CD4-positive, alpha-beta T cell treated with Interleukin-17A for 4 hours (primary cell): Measurements from ENCODE around the gene EML6.
"Not testable (repeated sequence)": the region's sequence is repeated elsewhere in the genome, so short reads cannot be mapped to it uniquely, and the experiment has no call there.

Experiments
- DNase-seq: peaks from one replicate; pipeline ENCODE4 v3.0.0-alpha.2; 2020; ENCODE audit warnings: mixed read lengths

The EML6 gene

GRCh38 chr2:54969295-54969939 lies 246.0 kb downstream of the EML6 start:
- DNase-seq: no peak

GRCh38 chr2:54969940-54970338 lies 246.5 kb downstream of the EML6 start:
- DNase-seq: no peak

- DNase-seq: no peak
Measured at GRCh38 chr2:54975175-54975574, 251.7 kb downstream of the EML6 start.

- no peak for DNase-seq
Measured at GRCh38 chr2:54975598-54976492, 252.4 kb downstream of the EML6 start.

GRCh38 chr2:54977149-54977548 lies 253.7 kb downstream of the EML6 start:
- no peak for DNase-seq

- DNase-seq: no peak
Measured at GRCh38 chr2:54979321-54980044, 256.0 kb downstream of the EML6 start.

GRCh38 chr2:54981385-54981784 lies 257.9 kb downstream of the EML6 start:
- DNase-seq: no peak

GRCh38 chr2:54983345-54984220 lies 260.1 kb downstream of the EML6 start:
- DNase-seq: no peak

GRCh38 chr2:54984476-54984875 lies 261.0 kb downstream of the EML6 start:
- no peak for DNase-seq

GRCh38 chr2:54986264-54986663 lies 262.8 kb downstream of the EML6 start:
- DNase-seq: no peak

GRCh38 chr2:54988612-54989011 lies 265.1 kb downstream of the EML6 start:
- no peak for DNase-seq

GRCh38 chr2:54990694-54991093 lies 267.2 kb downstream of the EML6 start:
- DNase-seq: not testable (repeated sequence)

GRCh38 chr2:54995553-54995952 lies 272.1 kb downstream of the EML6 start:
- no peak for DNase-seq

- no peak for DNase-seq
Measured at GRCh38 chr2:54997826-54998225, 274.4 kb downstream of the EML6 start.

- DNase-seq: no peak
Measured at GRCh38 chr2:54999182-54999581, 275.7 kb downstream of the EML6 start.

- DNase-seq: no peak
Measured at GRCh38 chr2:55000341-55000740, 276.9 kb downstream of the EML6 start.

- no peak for DNase-seq
Measured at GRCh38 chr2:55001716-55002115, 278.3 kb downstream of the EML6 start.

GRCh38 chr2:55003706-55004639 lies 280.5 kb downstream of the EML6 start:
- no peak for DNase-seq

GRCh38 chr2:55006306-55006705 lies 282.8 kb downstream of the EML6 start:
- DNase-seq: no peak

- DNase-seq: no peak
Measured at GRCh38 chr2:55009277-55010060, 286.0 kb downstream of the EML6 start.
